MCF 10A (cell line): ENCODE results near the gene FIBCD1. TPM values are rescaled to one million over a fixed set of nuclear protein-coding genes. Genes with fewer than 3 reads are reported as not detected.
A peak's percentile ranks its signal among the peaks of the same experiment; 100 is the strongest.

Experiments used
- BruUV-seq: library from RNA; stranded (reverse); fragments of 400-500 nt; replicated peaks from 2 replicates; lab custom pipeline; 2021; lab: Mats Ljungman, UMichigan
- CTCF ChIA-PET: fragments of 300-600 bp; sonication (Branson Sonifier 250); formaldehyde crosslinking; extraction: SDS; loops from one replicate; lab custom pipeline; 2021; ENCODE audit warnings: antibody characterized with exemption, inconsistent platforms; lab: Yijun Ruan, JAX
- POLR2A ChIA-PET: fragments of 300-600, 350-650 bp; sonication (Branson Sonifier 250); formaldehyde crosslinking; extraction: SDS; loops from one replicate; lab custom pipeline; 2020; ENCODE audit warnings: antibody characterized with exemption, inconsistent platforms; lab: Yijun Ruan, JAX
- DNase-seq: peaks from one replicate; pipeline ENCODE4 v3.0.0-alpha.2; 2018; ENCODE audit not compliant: unreplicated experiment
- H3K27ac Mint-ChIP-seq: one replicate; pipeline ENCODE4 v1.8.0; 2022; ENCODE audit warnings: mild to moderate bottlenecking, low read depth, mixed read lengths; ENCODE audit not compliant: unreplicated experiment
- H3K27me3 Mint-ChIP-seq: one replicate; pipeline ENCODE4 v1.8.0; 2022; ENCODE audit warnings: mixed read lengths; ENCODE audit not compliant: insufficient read depth, unreplicated experiment
- H3K36me3 Mint-ChIP-seq: one replicate; pipeline ENCODE4 v1.8.0; 2022; ENCODE audit warnings: mild to moderate bottlenecking, moderate library complexity, mixed read lengths; ENCODE audit not compliant: insufficient read depth, unreplicated experiment
- H3K4me1 Mint-ChIP-seq: one replicate; pipeline ENCODE4 v1.8.0; 2022; ENCODE audit warnings: mixed read lengths; ENCODE audit not compliant: insufficient read depth, unreplicated experiment
- H3K4me3 Mint-ChIP-seq: one replicate; pipeline ENCODE4 v1.8.0; 2022; ENCODE audit warnings: mild to moderate bottlenecking, moderate library complexity, mixed read lengths; ENCODE audit not compliant: unreplicated experiment
- H3K9me3 Mint-ChIP-seq: one replicate; pipeline ENCODE4 v1.8.0; 2022; ENCODE audit warnings: mixed read lengths; ENCODE audit not compliant: unreplicated experiment
- CTCF ChIP-seq: fragments of 200-600 bp; IDR thresholded peaks from one replicate; pipeline ENCODE4 v1.8.0; 2022; ENCODE audit warnings: antibody characterized with exemption, mild to moderate bottlenecking; ENCODE audit not compliant: unreplicated experiment
- intact Hi-C: fragments of 100-400 bp; cut with micrococcal nuclease; formaldehyde crosslinking; loops from 2 replicates; pipeline ENCODE4 v1.14.1; 2022
- total RNA-seq: library from RNA; stranded (reverse); gene quantifications from 2 replicates; pipeline ENCODE4 v1.2.3, GENCODE V29; 2022

The FIBCD1 gene
- total RNA-seq, 1 experiment from 2014 or later: 1.6 TPM

DNA sequence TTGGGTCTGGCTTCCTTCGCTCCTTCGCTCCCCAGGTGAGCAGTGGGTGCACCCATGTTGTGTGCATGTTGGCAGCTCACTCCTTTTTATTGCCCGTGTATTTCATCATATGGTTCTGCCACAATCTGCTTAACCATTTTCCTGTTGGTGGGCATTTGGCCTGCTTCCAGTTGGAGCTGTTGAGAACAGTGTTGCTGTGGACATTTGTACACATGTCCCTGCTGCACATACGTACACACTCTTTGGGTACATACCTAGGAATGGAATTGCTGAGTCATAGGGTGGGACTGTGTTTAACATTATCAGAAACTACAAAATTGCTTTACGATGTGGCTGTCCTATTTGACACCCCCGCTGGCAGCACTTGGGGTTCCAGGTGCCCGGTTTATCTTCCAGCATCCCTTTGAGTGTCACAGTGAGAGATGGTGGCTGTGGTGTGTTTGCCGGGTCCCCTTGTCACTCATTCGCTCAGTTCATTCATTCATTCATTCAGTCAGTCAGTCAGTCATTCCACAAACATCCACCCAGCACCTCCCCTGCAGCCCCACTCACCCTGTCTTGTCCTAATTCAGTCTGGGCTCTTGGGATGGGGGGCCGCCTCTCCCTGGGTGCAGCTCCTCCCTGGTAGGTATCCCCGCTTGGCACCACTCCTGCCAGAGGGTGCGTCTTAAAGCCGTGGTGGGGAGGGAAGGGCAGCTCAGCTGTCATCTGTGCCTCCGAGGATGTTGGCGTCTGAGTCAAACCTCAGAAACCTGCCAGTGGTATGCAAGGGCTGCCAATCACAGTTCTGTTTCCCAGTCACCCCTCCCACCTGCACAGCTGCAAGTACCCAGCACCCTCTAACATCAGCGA is 7.9 kb upstream of the FIBCD1 start:
- H3K9me3 Mint-ChIP-seq: peaks cover 7% of the 10 kb centered on the region
- no peak for TF ChIP-seq CTCF
- DNase-seq: peak; percentile 71
- ChIA-PET CTCF (interaction anchor here (0.6 to 1.5 kb wide), 7 partner anchors 11 to 157 kb away, joined by 3 to 7 read pairs (median 4); no protein-coding TSS in a partner anchor), POLR2A (interaction anchor here (0.9 kb wide), 1 partner anchor 16 kb away, joined by 4 read pairs; no protein-coding TSS in a partner anchor)
- no peaks in the 10 kb centered on the region for H3K27me3 Mint-ChIP-seq
- peak overlapping the region; percentile 93 for H3K27ac Mint-ChIP-seq
- H3K4me3 Mint-ChIP-seq: peak overlapping the region; percentile 66
- intact Hi-C loops: loop anchor here (2.0 kb wide), 1 partner anchor 16 kb away; no protein-coding TSS in a partner anchor
- H3K36me3 Mint-ChIP-seq: no peaks in the 10 kb centered on the region
- H3K4me1 Mint-ChIP-seq: peaks cover 37% of the 10 kb centered on the region
- BruUV-seq: TSS peak; percentile 81

- TF ChIP-seq CTCF: no peak
- H3K4me1 Mint-ChIP-seq: peaks cover 37% of the 10 kb centered on the region
- ChIA-PET POLR2A (no interaction called here), CTCF (interaction anchor here (1.3 to 4.8 kb wide), 3 partner anchors 76 to 238 kb away, joined by 4 to 25 read pairs (median 8); no protein-coding TSS in a partner anchor)
- BruUV-seq: no TSS peak
- no peak for DNase-seq
- H3K27ac Mint-ChIP-seq: no peak overlapping the region
- H3K9me3 Mint-ChIP-seq: peaks cover 3% of the 10 kb centered on the region
- H3K4me3 Mint-ChIP-seq: no peak overlapping the region
- no peaks in the 10 kb centered on the region for H3K36me3 Mint-ChIP-seq
- intact Hi-C loops: no loop called here
- H3K27me3 Mint-ChIP-seq: no peaks in the 10 kb centered on the region
Observed at GRCh38 chr9:130945173-130945572, 6.1 kb upstream of the FIBCD1 start.

DNA sequence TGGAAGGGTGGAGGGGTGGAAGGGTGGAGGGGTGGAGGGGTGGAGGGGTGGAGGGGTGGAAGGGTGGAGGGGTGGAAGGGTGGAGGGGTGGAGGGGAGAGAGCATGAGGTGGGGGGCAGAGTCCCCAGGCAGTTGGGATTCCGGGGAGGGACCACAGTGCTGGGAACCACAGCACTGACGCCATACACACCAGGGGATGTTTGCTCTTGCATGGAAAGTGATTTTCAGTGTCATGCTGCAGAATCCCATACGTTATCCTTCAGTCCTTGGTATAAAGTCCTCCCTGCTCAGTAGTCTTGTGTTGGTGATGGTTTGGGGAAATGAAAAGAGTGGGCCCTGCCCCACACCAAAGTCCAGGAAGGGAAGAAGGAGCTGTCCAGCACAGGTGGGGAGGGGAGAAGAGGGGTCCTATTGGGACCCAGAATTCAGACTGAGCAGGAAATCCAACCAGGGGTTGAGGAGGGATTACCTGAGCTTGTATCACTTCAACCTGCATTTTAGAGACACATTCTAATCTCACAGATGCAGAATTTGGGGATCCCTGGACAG is 5.5 kb upstream of the FIBCD1 start:
- CTCF ChIA-PET: interaction anchor here (1.9 to 4.8 kb wide), 2 partner anchors 75 to 238 kb away, joined by 8 to 25 read pairs; no protein-coding TSS in a partner anchor

More for the DNA sequence above, 5.5 kb upstream of the FIBCD1 start:
- no TSS peak for BruUV-seq
- Mint-ChIP-seq H3K36me3 (no peaks in the 10 kb centered on the region), H3K27ac (no peak overlapping the region), H3K4me1 (peaks cover 37% of the 10 kb centered on the region), H3K27me3 (no peaks in the 10 kb centered on the region), H3K4me3 (no peak overlapping the region), H3K9me3 (no peaks in the 10 kb centered on the region)
- intact Hi-C loops: loop anchor here (5.0 kb wide), 1 partner anchor 103 kb away; no protein-coding TSS in a partner anchor
- no peak for DNase-seq
- POLR2A ChIA-PET: interaction anchor here (0.7 kb wide), 1 partner anchor 24 kb away, joined by 3 read pairs; no protein-coding TSS in a partner anchor
- no peak for TF ChIP-seq CTCF
